A549 (cell line): ENCODE results near the gene DNAJB4. TPM values are rescaled to one million over a fixed set of nuclear protein-coding genes. Genes with fewer than 3 reads are reported as not detected.

Experiments used
- ATAC-seq, 2 experiments: fragments of 200-7000 bp in 1 of 2; fragments of >200 bp in 1 of 2; cut with Nextera tagmentation in 1 of 2; cut with Tn5 transposase in 1 of 2; 3 replicates each; pipeline versions ENCODE4 v1.8.0 to v1.9.1; 2018 to 2020; ENCODE audit warnings: mild to moderate bottlenecking in 1 of 2, moderate library complexity in 1 of 2
- CTCF ChIA-PET: fragments of 300-600 bp; sonication (Branson Sonifier 250); formaldehyde crosslinking; extraction: SDS; loops from one replicate; lab custom pipeline; 2021; ENCODE audit warnings: antibody characterized with exemption, inconsistent platforms; lab: Yijun Ruan, JAX
- POLR2A ChIA-PET: fragments of 350-600 bp; formaldehyde crosslinking; extraction: SDS; loops from one replicate; lab custom pipeline; 2021; ENCODE audit warnings: antibody characterized with exemption, inconsistent platforms; lab: Yijun Ruan, JAX
- DNase-seq, 2 experiments: peaks; one replicate each; pipeline versions ENCODE4 v3.0.0 to v3.0.0-alpha.2; 2011 to 2016; ENCODE audit warnings: low read depth in 1 of 2, low spot score in 1 of 2
- FAIRE-seq: peaks from 2 replicates; lab custom pipeline; 2011; peaks lifted over from hg19 to GRCh38; lab: Jason Lieb, UNC
- H3K27ac ChIP-seq, 2 experiments: fragments of >200 bp; sonication (Bioruptor Twin); formaldehyde crosslinking; 3 replicates each; pipeline ENCODE4 v1.5.1; 2016 to 2017
- H3K4me1 ChIP-seq: fragments of >200 bp; sonication (Bioruptor Twin); formaldehyde crosslinking; 3 replicates; pipeline ENCODE4 v1.6.1; 2016
- H3K4me2 ChIP-seq: fragments of >200 bp; sonication (Bioruptor Twin); formaldehyde crosslinking; 3 replicates; pipeline ENCODE4 v1.6.1; 2016
- H3K4me3 ChIP-seq: fragments of >200 bp; sonication (Bioruptor Twin); formaldehyde crosslinking; 3 replicates; pipeline ENCODE4 v1.5.1; 2016
- H3K9me3 ChIP-seq: fragments of >200 bp; sonication (Bioruptor Twin); formaldehyde crosslinking; 3 replicates; pipeline ENCODE4 v1.6.1; 2016
- CHD2 ChIP-seq: fragments of 150-350 bp; IDR thresholded peaks from 2 replicates; pipeline ENCODE4 v1.6.1; 2014; ENCODE audit warnings: low read length; ENCODE audit not compliant: partially characterized antibody
- EHF ChIP-seq: fragments of 250-450 bp; sonication (Bioruptor Pico); IDR thresholded peaks from 2 replicates; pipeline ENCODE4 v1.5.0; 2020; ENCODE audit warnings: mild to moderate bottlenecking
- EHMT2 ChIP-seq: fragments of 200-600 bp; sonication (generic); IDR thresholded peaks from 2 replicates; pipeline ENCODE4 v1.6.1; 2016; ENCODE audit warnings: antibody characterized with exemption, low read depth, mild to moderate bottlenecking, moderate library complexity
- EP300 ChIP-seq, 2 experiments: fragments of >200 bp; sonication (Bioruptor Twin); formaldehyde crosslinking; IDR thresholded peaks; 2 replicates in 1 of 2; 3 replicates in 1 of 2; pipeline ENCODE4 v1.6.1; 2016 to 2017
- FOSB ChIP-seq: fragments of 250-450 bp; sonication (Bioruptor Pico); IDR thresholded peaks from 2 replicates; pipeline ENCODE4 v1.5.0; 2020; ENCODE audit warnings: mild to moderate bottlenecking, moderate library complexity
- FOSL2 ChIP-seq, 2 experiments: fragments of 450-650 bp in 1 of 2; fragments of >200 bp in 1 of 2; sonication (Bioruptor Twin) in 1 of 2; formaldehyde crosslinking; IDR thresholded peaks; 2 replicates each; pipeline versions ENCODE4 v1.5.0 to v1.6.1; 2016 to 2020; ENCODE audit warnings: mild to moderate bottlenecking in 1 of 2, moderate library complexity in 1 of 2
- FOXS1 ChIP-seq: fragments of 250-450 bp; sonication (Bioruptor Pico); IDR thresholded peaks from 2 replicates; pipeline ENCODE4 v1.5.0; 2020; ENCODE audit warnings: mild to moderate bottlenecking, moderate library complexity
- HDAC2 ChIP-seq: fragments of 200-600 bp; sonication (generic); IDR thresholded peaks from 2 replicates; pipeline ENCODE4 v1.6.1; 2016
- HEYL ChIP-seq: fragments of 250-450 bp; sonication (Bioruptor Pico); IDR thresholded peaks from 2 replicates; pipeline ENCODE4 v1.8.0; 2021; ENCODE audit warnings: mild to moderate bottlenecking, moderate library complexity
- HOXA7 ChIP-seq: fragments of 250-450 bp; sonication (Bioruptor Pico); IDR thresholded peaks from 2 replicates; pipeline ENCODE4 v1.5.0; 2020; ENCODE audit warnings: mild to moderate bottlenecking, moderate library complexity
- HOXB5 ChIP-seq: fragments of 250-450 bp; sonication (Bioruptor Pico); IDR thresholded peaks from 2 replicates; pipeline ENCODE4 v1.5.0; 2020; ENCODE audit warnings: mild to moderate bottlenecking, moderate library complexity
- JUN ChIP-seq, 2 experiments: fragments of >200 bp; sonication (Bioruptor Twin); formaldehyde crosslinking; IDR thresholded peaks; 2 replicates in 1 of 2; 3 replicates in 1 of 2; pipeline ENCODE4 v1.6.1; 2016 to 2017
- NFE2L2 ChIP-seq: fragments of 150-350 bp; conservative IDR thresholded peaks from 2 replicates; pipeline ENCODE4 v1.6.1; 2014; ENCODE audit warnings: low read length
- POLR2AphosphoS2 ChIP-seq: conservative IDR thresholded peaks from 2 replicates; pipeline ENCODE4 v1.6.1; 2012; ENCODE audit warnings: low read length, improper control_type of control experiment, inconsistent platforms
- RAD21 ChIP-seq, 2 experiments: fragments of >200 bp in 1 of 2; sonication (Bioruptor Twin) in 1 of 2; formaldehyde crosslinking in 1 of 2; IDR thresholded peaks in 1 of 2; conservative IDR thresholded peaks in 1 of 2; 2 replicates in 1 of 2; 3 replicates in 1 of 2; pipeline ENCODE4 v1.6.1; 2012 to 2018; ENCODE audit warnings: inconsistent platforms in 1 of 2
- REST ChIP-seq: fragments of 200-600 bp; sonication (generic); IDR thresholded peaks from 2 replicates; pipeline ENCODE4 v1.6.1; 2016; ENCODE audit warnings: antibody characterized with exemption, mild to moderate bottlenecking, moderate library complexity
- RFX5 ChIP-seq: fragments of 450-650 bp; IDR thresholded peaks from 2 replicates; pipeline ENCODE4 v1.7.1; 2014; ENCODE audit warnings: antibody characterized with exemption, mild to moderate bottlenecking, moderate library complexity
- RNF2 ChIP-seq: fragments of 200-600 bp; sonication (generic); IDR thresholded peaks from 2 replicates; pipeline ENCODE4 v1.6.1; 2016; ENCODE audit warnings: low read depth, mild to moderate bottlenecking, antibody characterized with exemption, moderate library complexity, borderline replicate concordance
- SMC3 ChIP-seq: fragments of >200 bp; sonication (Bioruptor Twin); formaldehyde crosslinking; IDR thresholded peaks from 3 replicates; pipeline ENCODE4 v1.6.1; 2018; ENCODE audit warnings: inconsistent platforms
- SREBF2 ChIP-seq: fragments of 450-650 bp; IDR thresholded peaks from 2 replicates; pipeline ENCODE4 v1.6.1; 2014; ENCODE audit warnings: mild to moderate bottlenecking, moderate library complexity
- TP53 ChIP-seq: fragments of 250-450 bp; sonication (Bioruptor Pico); IDR thresholded peaks from 2 replicates; pipeline ENCODE4 v1.5.0; 2021; ENCODE audit warnings: mild to moderate bottlenecking, moderate library complexity
- ZNF302 ChIP-seq: fragments of 250-450 bp; sonication (Bioruptor Pico); IDR thresholded peaks from 2 replicates; pipeline ENCODE4 v1.9.0; 2021; ENCODE audit warnings: inconsistent platforms, mild to moderate bottlenecking, moderate library complexity
- ZSCAN20 ChIP-seq: fragments of 250-450 bp; sonication (Bioruptor Pico); IDR thresholded peaks from 2 replicates; pipeline ENCODE4 v1.8.0; 2022; ENCODE audit warnings: mild to moderate bottlenecking, moderate library complexity
- WGBS: methylation state at CpG from one replicate; pipeline ENCODE4 v1.1.6; 2017; ENCODE audit errors: missing lambda C conversion rate; 5-methylcytosine and 5-hydroxymethylcytosine counted together
- polyA plus RNA-seq, 4 experiments: library from polyadenylated mRNA; depleted of rRNA in 3 of 4; stranded (reverse); fragments of >200 nt; fragmentation: RNase III in 1 of 4; extraction: RNeasy Plus Mini Kit Qiagen cat#74134 plus additional on column Dnase treatment in 1 of 4; gene quantifications; 2 replicates in 3 of 4; 3 replicates in 1 of 4; pipeline ENCODE4 v1.2.3, GENCODE V29; 2011 to 2017
- TF ChIP-seq, protein P1 (sequence below): fragments of 150-350 bp; IDR thresholded peaks from 2 replicates; pipeline ENCODE4 v1.6.1; 2014; ENCODE audit warnings: low read depth, mild to moderate bottlenecking, low read length

Gene DNAJB4
- polyA plus RNA-seq, 2 of the 4 experiments (the other 2 are of a cell fraction), result 30.0 to 48.8 TPM

DNA sequence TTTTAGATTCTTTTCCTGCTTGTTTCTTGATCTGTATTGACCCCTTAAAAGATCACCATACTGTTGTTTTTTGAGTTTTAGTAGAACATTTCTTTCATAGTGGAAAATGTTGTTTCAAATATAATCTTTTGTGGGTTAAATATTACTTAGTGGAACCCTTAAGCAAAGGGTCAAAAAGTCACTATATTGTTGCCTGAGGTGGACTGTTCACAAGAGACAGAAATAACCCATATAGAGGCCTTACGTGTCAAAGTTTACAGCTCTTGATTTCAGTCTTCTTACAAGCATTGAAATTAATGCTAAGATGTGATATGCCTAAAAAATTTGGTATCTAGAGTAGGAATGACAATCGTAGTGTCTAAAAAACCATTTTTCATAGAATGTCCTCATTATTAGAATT, 6.3 kb downstream of the DNAJB4 start:
- DNase-seq, result no peak
- Histone ChIP-seq H3K9me3 (no peaks in the 10 kb centered on the region), H3K4me3 (no peak overlapping the region), H3K4me1 (peaks cover 24% of the 10 kb centered on the region; the same call in 2 of the 3 replicates), H3K4me2 (peak overlapping the region; percentile 87), H3K27ac (peak overlapping the region in 1 of 2 experiments; percentile 41; a peak in 1 of 6 replicates)
- FAIRE-seq, result no peak
- no peak for ATAC-seq
- POLR2A ChIA-PET, result interaction anchor here (1.5 kb wide), 1 partner anchor 92 kb away, joined by 3 read pairs; no protein-coding TSS in a partner anchor
- 89% methylated on average over 2 of the region's 2 CpGs for WGBS
- no peak for TF ChIP-seq FOXS1
- TF ChIP-seq SREBF2, result no peak
- TF ChIP-seq, protein P1, sequence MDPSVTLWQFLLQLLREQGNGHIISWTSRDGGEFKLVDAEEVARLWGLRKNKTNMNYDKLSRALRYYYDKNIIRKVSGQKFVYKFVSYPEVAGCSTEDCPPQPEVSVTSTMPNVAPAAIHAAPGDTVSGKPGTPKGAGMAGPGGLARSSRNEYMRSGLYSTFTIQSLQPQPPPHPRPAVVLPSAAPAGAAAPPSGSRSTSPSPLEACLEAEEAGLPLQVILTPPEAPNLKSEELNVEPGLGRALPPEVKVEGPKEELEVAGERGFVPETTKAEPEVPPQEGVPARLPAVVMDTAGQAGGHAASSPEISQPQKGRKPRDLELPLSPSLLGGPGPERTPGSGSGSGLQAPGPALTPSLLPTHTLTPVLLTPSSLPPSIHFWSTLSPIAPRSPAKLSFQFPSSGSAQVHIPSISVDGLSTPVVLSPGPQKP, result no peak
- TF ChIP-seq HOXB5 (CRISPR knock-in tag), result no peak
- no peak for TF ChIP-seq ZSCAN20 (CRISPR knock-in tag)
- TF ChIP-seq RNF2, result no peak
- TF ChIP-seq RAD21 (conservative IDR thresholded peaks at IDR 0.05 in 1 of 2, IDR thresholded peaks at IDR 0.05 in 1 of 2), result no peak
- TF ChIP-seq EHMT2, result no peak
- TF ChIP-seq ZNF302 (CRISPR knock-in tag), result no peak
- TF ChIP-seq REST, result no peak
- no peak for TF ChIP-seq JUN (IDR thresholded peaks at IDR 0.05)
- no peak for TF ChIP-seq CHD2
- TF ChIP-seq EP300 (IDR thresholded peaks at IDR 0.05), result no peak
- TF ChIP-seq FOSB (CRISPR knock-in tag), result no peak
- TF ChIP-seq SMC3, result no peak
- CTCF ChIA-PET, result interaction anchor here (3.1 kb wide), 1 partner anchor 103 kb away, joined by 17 read pairs; no protein-coding TSS in a partner anchor

- H3K4me3 ChIP-seq, result no peak overlapping the region
- peaks cover 9% of the 10 kb centered on the region; the same call in 1 of the 3 replicates for H3K4me1 ChIP-seq
- CTCF ChIA-PET, result interaction anchor here (2.3 kb wide), 1 partner anchor 99 kb away, joined by 10 read pairs; no protein-coding TSS in a partner anchor
- no peak for TF ChIP-seq RFX5
- no peak for TF ChIP-seq POLR2AphosphoS2
- no peak for TF ChIP-seq EP300 (IDR thresholded peaks at IDR 0.05)
- no peak for TF ChIP-seq REST
- no peak for TF ChIP-seq EHF (CRISPR knock-in tag)
- no peak for TF ChIP-seq HDAC2
- TF ChIP-seq HEYL, result no peak
- TF ChIP-seq EHMT2, result no peak
- TF ChIP-seq SMC3, result no peak
- no peak for TF ChIP-seq HOXA7 (CRISPR knock-in tag)
- TF ChIP-seq CHD2, result no peak
- no peak for TF ChIP-seq FOXS1
- no peak for TF ChIP-seq FOSL2 (IDR thresholded peaks at IDR 0.05)
- no peak for TF ChIP-seq FOSL2 (CRISPR knock-in tag; IDR thresholded peaks at IDR 0.05)
- TF ChIP-seq NFE2L2, result no peak
- no peak for TF ChIP-seq TP53 (CRISPR knock-in tag)
- POLR2A ChIA-PET, result interaction anchor here (2.5 kb wide), 1 partner anchor 11 kb away, joined by 15 read pairs; the partner anchor contains the start of gene DNAJB4
- H3K4me2 ChIP-seq, result no peak overlapping the region
- no peaks in the 10 kb centered on the region for H3K9me3 ChIP-seq
- no peak for DNase-seq
- H3K27ac ChIP-seq, result no peak overlapping the region
- no peak for FAIRE-seq
- ATAC-seq, result no peak
These were observed 10.4 kb downstream of the DNAJB4 start for GRCh38 chr1:78015148-78015547.
